H9 (cell line): ENCODE measurements around the gene CD4. TPM values are rescaled to one million over a fixed set of nuclear protein-coding genes. Genes with fewer than 3 reads are reported as not detected.

Source experiments
- DNase-seq: peaks from one replicate; pipeline ENCODE4 v3.0.0-alpha.2; 2017
- H2AFZ ChIP-seq: one replicate; pipeline ENCODE4 v1.6.1; 2013; ENCODE audit warnings: mild to moderate bottlenecking, low read length, control low read depth, moderate library complexity
- H2AK5ac ChIP-seq: 2 replicates; pipeline ENCODE4 v1.6.1; 2013; ENCODE audit warnings: low read length, control low read depth, mixed read lengths; ENCODE audit not compliant: insufficient read length
- H2BK120ac ChIP-seq: one replicate; pipeline ENCODE4 v1.6.1; 2013; ENCODE audit warnings: low read depth, mild to moderate bottlenecking, low read length, control low read depth, inconsistent platforms; ENCODE audit not compliant: poor library complexity, severe bottlenecking
- H2BK12ac ChIP-seq: 2 replicates; pipeline ENCODE4 v1.6.1; 2013; ENCODE audit warnings: low read length, control low read depth, mixed read lengths, low read depth; ENCODE audit not compliant: insufficient read length
- H2BK15ac ChIP-seq: 2 replicates; pipeline ENCODE4 v1.6.1; 2013; ENCODE audit warnings: low read depth, low read length, control low read depth
- H2BK20ac ChIP-seq: one replicate; pipeline ENCODE4 v1.6.1; 2013; ENCODE audit warnings: low read depth, mild to moderate bottlenecking, low read length, control low read depth, inconsistent platforms; ENCODE audit not compliant: poor library complexity, severe bottlenecking
- H2BK5ac ChIP-seq: 2 replicates; pipeline ENCODE4 v1.6.1; 2013; ENCODE audit warnings: low read length, control low read depth, mixed read lengths; ENCODE audit not compliant: insufficient read length
- H3K14ac ChIP-seq: 2 replicates; pipeline ENCODE4 v1.6.1; 2013; ENCODE audit warnings: low read length, control low read depth; ENCODE audit not compliant: insufficient read depth
- H3K18ac ChIP-seq: 2 replicates; pipeline ENCODE4 v1.6.1; 2013; ENCODE audit warnings: low read depth, mild to moderate bottlenecking, mixed read lengths, low read length, control low read depth; ENCODE audit not compliant: insufficient read length
- H3K23ac ChIP-seq: 2 replicates; pipeline ENCODE4 v1.6.1; 2013; ENCODE audit warnings: low read length, control low read depth, mixed read lengths, low read depth; ENCODE audit not compliant: insufficient read length
- H3K23me2 ChIP-seq: 2 replicates; pipeline ENCODE4 v1.6.1; 2013; ENCODE audit warnings: low read depth, mild to moderate bottlenecking, mixed read lengths, low read length, control low read depth; ENCODE audit not compliant: insufficient read length, poor library complexity, severe bottlenecking
- H3K27ac ChIP-seq: 2 replicates; pipeline ENCODE4 v1.5.1; 2013; ENCODE audit warnings: low read length, control low read depth, mixed read lengths, low read depth; ENCODE audit not compliant: insufficient read length
- H3K27me3 ChIP-seq: 2 replicates; pipeline ENCODE4 v1.6.1; 2013; ENCODE audit warnings: low read length, control low read depth, inconsistent platforms; ENCODE audit not compliant: insufficient read depth
- H3K4ac ChIP-seq: 2 replicates; pipeline ENCODE4 v1.6.1; 2013; ENCODE audit warnings: low read depth, mild to moderate bottlenecking, control low read depth, inconsistent platforms, low read length, moderate library complexity
- H3K4me1 ChIP-seq: 2 replicates; pipeline ENCODE4 v1.6.1; 2013; ENCODE audit warnings: low read length, control low read depth, inconsistent platforms; ENCODE audit not compliant: insufficient read depth
- H3K4me2 ChIP-seq: 2 replicates; pipeline ENCODE4 v1.6.1; 2013; ENCODE audit warnings: low read length, control low read depth, mixed read lengths; ENCODE audit not compliant: insufficient read length, insufficient read depth
- H3K56ac ChIP-seq: 2 replicates; pipeline ENCODE4 v1.6.1; 2013; ENCODE audit warnings: low read depth, mild to moderate bottlenecking, mixed read lengths, low read length, control low read depth; ENCODE audit not compliant: insufficient read length
- H3K79me1 ChIP-seq: 2 replicates; pipeline ENCODE4 v1.6.1; 2013; ENCODE audit warnings: low read depth, mild to moderate bottlenecking, moderate library complexity, low read length, control low read depth, inconsistent platforms; ENCODE audit not compliant: insufficient read depth, poor library complexity, severe bottlenecking
- H3K79me2 ChIP-seq: 2 replicates; pipeline ENCODE4 v1.6.1; 2013; ENCODE audit warnings: low read length, control low read depth, inconsistent platforms; ENCODE audit not compliant: insufficient read depth
- H3K9ac ChIP-seq: 2 replicates; pipeline ENCODE4 v1.6.1; 2013; ENCODE audit warnings: low read length, control low read depth, mixed read lengths; ENCODE audit not compliant: insufficient read length; ENCODE audit errors: extremely low read depth
- H3K9me3 ChIP-seq: one replicate; pipeline ENCODE4 v1.6.1; 2013; ENCODE audit warnings: low read depth, low read length, inconsistent platforms; ENCODE audit not compliant: control insufficient read depth
- H3T11ph ChIP-seq: one replicate; pipeline ENCODE4 v1.6.1; 2013; ENCODE audit warnings: mild to moderate bottlenecking, low read length, control low read depth, inconsistent platforms
- H4K20me1 ChIP-seq: one replicate; pipeline ENCODE4 v1.6.1; 2013; ENCODE audit not compliant: control insufficient read depth, insufficient read length, insufficient read depth
- H4K5ac ChIP-seq: 2 replicates; pipeline ENCODE4 v1.6.1; 2013; ENCODE audit warnings: low read depth, mild to moderate bottlenecking, mixed read lengths, low read length, control low read depth; ENCODE audit not compliant: insufficient read length
- H4K8ac ChIP-seq: replicated peaks from 2 replicates; pipeline ENCODE4 v1.6.1; 2013; ENCODE audit warnings: low read length, control low read depth, mixed read lengths, low read depth; ENCODE audit not compliant: insufficient read length
- H4K91ac ChIP-seq: 2 replicates; pipeline ENCODE4 v1.6.1; 2013; ENCODE audit warnings: low read depth, mild to moderate bottlenecking, moderate library complexity, mixed read lengths, low read length, control low read depth; ENCODE audit not compliant: insufficient read length
- H3K27ac Mint-ChIP-seq, 3 experiments: 2 replicates in 2 of 3; 3 replicates in 1 of 3; pipeline ENCODE4 v1.8.0; 2020 to 2021; ENCODE audit warnings: mixed read lengths in 3 of 3, mild to moderate bottlenecking in 1 of 3, moderate library complexity in 1 of 3
- H3K27me3 Mint-ChIP-seq: 2 replicates; pipeline ENCODE4 v1.8.0; 2021; ENCODE audit warnings: low read depth, mild to moderate bottlenecking, moderate library complexity, mixed read lengths
- H3K36me3 Mint-ChIP-seq, 3 experiments: 2 replicates in 2 of 3; 3 replicates in 1 of 3; pipeline ENCODE4 v1.8.0; 2020 to 2021; ENCODE audit warnings: low read depth in 3 of 3, mixed read lengths in 3 of 3; ENCODE audit not compliant: insufficient read depth in 1 of 3
- H3K4me1 Mint-ChIP-seq, 2 experiments: 2 replicates each; pipeline ENCODE4 v1.8.0; 2020; ENCODE audit warnings: mixed read lengths in 2 of 2
- H3K4me3 Mint-ChIP-seq, 2 experiments: 2 replicates in 1 of 2; 3 replicates in 1 of 2; pipeline ENCODE4 v1.8.0; 2020 to 2021; ENCODE audit warnings: mild to moderate bottlenecking in 2 of 2, mixed read lengths in 2 of 2, moderate library complexity in 1 of 2
- H3K9me3 Mint-ChIP-seq, 2 experiments: 2 replicates in 1 of 2; 3 replicates in 1 of 2; pipeline ENCODE4 v1.8.0; 2020; ENCODE audit warnings: mild to moderate bottlenecking in 2 of 2, mixed read lengths in 2 of 2, moderate library complexity in 1 of 2
- CTCF ChIP-seq: fragments of 200-600 bp; sonication (generic); conservative IDR thresholded peaks from 3 replicates; pipeline ENCODE4 v1.8.0; 2021; ENCODE audit warnings: antibody characterized with exemption, mild to moderate bottlenecking
- WGBS: extraction: QIAGEN DNeasy Blood & Tissue Kit; methylation state at CpG from one replicate; pipeline ENCODE4 v1.1.7; 2013; ENCODE audit warnings: missing lambda C conversion rate, low lambda C conversion rate, mixed read lengths; ENCODE audit not compliant: insufficient read length; ENCODE audit errors: extremely low coverage; 5-methylcytosine and 5-hydroxymethylcytosine counted together
- total RNA-seq: library from RNA; stranded (reverse); gene quantifications from 2 replicates; pipeline ENCODE4 v1.2.1, GENCODE V29; 2021

The CD4 gene
- total RNA-seq, 1 experiment from 2014 or later, result 1.1 TPM

GRCh38 chr12:6849976-6850560 is 60.7 kb downstream of the CD4 start:
- no peak overlapping the region for H2BK120ac ChIP-seq
- H2AK5ac ChIP-seq, result no peak overlapping the region
- peak overlapping the region; percentile 46 for H3K9ac ChIP-seq
- H3K79me1 ChIP-seq, result no peaks in the 10 kb centered on the region
- WGBS, result no CpG with 5 or more reads among the region's 10 CpGs
- no peak overlapping the region for H3K18ac ChIP-seq
- H3K4me1 ChIP-seq, result no peaks in the 10 kb centered on the region; the same call in 1 of the 2 replicates
- H3K4ac ChIP-seq, result no peak overlapping the region
- no peak overlapping the region for H4K5ac ChIP-seq
- H2BK12ac ChIP-seq, result no peak overlapping the region
- H4K20me1 ChIP-seq, result peaks cover 2% of the 10 kb centered on the region
- Mint-ChIP-seq H3K36me3 (peaks cover 22 to 62% (median 57%) of the 10 kb centered on the region in 3 experiments; a peak in 6 of 7 replicates), H3K9me3 (no peaks in the 10 kb centered on the region; a peak in 1 of 5 replicates), H3K4me3 (peak overlapping the region; percentile 94 to 98), H3K4me1 (peaks cover 24 to 26% of the 10 kb centered on the region in 2 experiments), H3K27ac (peak overlapping the region in 1 of 3 experiments; percentile 17; a peak in 1 of 7 replicates), H3K27me3 (no peaks in the 10 kb centered on the region)
- peak overlapping the region; percentile 78 for H3K4me2 ChIP-seq
- H2AFZ ChIP-seq, result no peak overlapping the region
- H3K27me3 ChIP-seq, result no peaks in the 10 kb centered on the region
- no peak overlapping the region for H2BK5ac ChIP-seq
- H2BK20ac ChIP-seq, result no peak overlapping the region
- H3T11ph ChIP-seq, result no peak overlapping the region
- H3K14ac ChIP-seq, result no peak overlapping the region
- no peaks in the 10 kb centered on the region for H3K9me3 ChIP-seq
- TF ChIP-seq CTCF, result no peak
- H3K27ac ChIP-seq, result no peak overlapping the region
- H3K56ac ChIP-seq, result no peak overlapping the region
- H4K91ac ChIP-seq, result no peak overlapping the region
- no peak for DNase-seq
- H4K8ac ChIP-seq, result no peak overlapping the region
- H2BK15ac ChIP-seq, result no peak overlapping the region
- peaks cover 5% of the 10 kb centered on the region; the same call in 1 of the 2 replicates for H3K79me2 ChIP-seq
- peaks cover 16% of the 10 kb centered on the region for H3K23me2 ChIP-seq
- no peak overlapping the region for H3K23ac ChIP-seq
